ENCODE results near the gene NOVA1. TPM values are rescaled to one million over a fixed set of nuclear protein-coding genes. Genes with fewer than 3 reads are reported as not detected.
A peak's percentile ranks its signal among the peaks of the same experiment; 100 is the strongest.

The NOVA1 gene
- total RNA-seq, 1 experiment from 2014 or later, result not detected

DNA sequence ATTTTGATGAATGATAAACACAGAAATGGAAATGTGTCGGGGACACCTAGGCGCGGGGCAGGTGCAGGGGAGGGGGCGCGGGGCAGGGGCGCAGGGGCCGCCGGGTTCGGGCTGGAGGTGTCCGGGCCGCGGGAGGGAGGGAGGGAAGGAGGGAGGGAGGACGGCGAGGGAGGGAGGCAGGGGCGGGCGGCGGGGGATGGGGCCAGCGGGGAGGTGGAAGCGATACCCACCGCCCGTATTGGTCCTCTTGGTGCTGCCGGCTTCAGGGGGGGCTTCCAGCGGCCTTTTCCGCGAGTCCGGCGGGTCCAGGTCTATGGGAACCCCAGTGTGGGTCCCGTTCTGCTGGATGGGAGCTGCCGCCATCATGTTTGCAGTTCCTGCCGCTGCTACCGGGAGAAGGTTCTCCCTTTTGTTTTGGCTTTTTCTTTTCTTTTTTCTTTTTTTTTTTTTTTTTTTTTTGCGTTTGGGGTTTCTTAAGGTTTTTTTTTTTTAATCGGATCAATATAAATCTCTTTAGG is 703 bp downstream of the NOVA1 start:
- Histone ChIP-seq H3K27me3 (ENCODE audit: low read length) (no peaks in the 10 kb centered on the region), H3K27ac (ENCODE audit: low read length) (no peak overlapping the region), H3K79me2 (ENCODE audit: low read length) (no peaks in the 10 kb centered on the region), H4K20me1 (ENCODE audit: insufficient read depth, low read depth, low read length) (no peaks in the 10 kb centered on the region), H2AFZ (ENCODE audit: low read length) (no peak overlapping the region), H3K4me3 (ENCODE audit: low read length) (no peak overlapping the region), H3K9ac (ENCODE audit: low read length) (no peak overlapping the region), H3K36me3 (ENCODE audit: insufficient read depth, low read length) (no peaks in the 10 kb centered on the region), H3K9me3 (ENCODE audit: low read length) (peaks cover 60% of the 10 kb centered on the region), H3K9me2 (replicated peaks; ENCODE audit: insufficient read depth, low read length) (no peaks in the 10 kb centered on the region), H3K4me2 (ENCODE audit: low read depth, low read length, poor library complexity, severe bottlenecking) (no peak overlapping the region), H3K4me1 (ENCODE audit: low read length) (no peaks in the 10 kb centered on the region)
- DNase-seq, result no peak

DNA sequence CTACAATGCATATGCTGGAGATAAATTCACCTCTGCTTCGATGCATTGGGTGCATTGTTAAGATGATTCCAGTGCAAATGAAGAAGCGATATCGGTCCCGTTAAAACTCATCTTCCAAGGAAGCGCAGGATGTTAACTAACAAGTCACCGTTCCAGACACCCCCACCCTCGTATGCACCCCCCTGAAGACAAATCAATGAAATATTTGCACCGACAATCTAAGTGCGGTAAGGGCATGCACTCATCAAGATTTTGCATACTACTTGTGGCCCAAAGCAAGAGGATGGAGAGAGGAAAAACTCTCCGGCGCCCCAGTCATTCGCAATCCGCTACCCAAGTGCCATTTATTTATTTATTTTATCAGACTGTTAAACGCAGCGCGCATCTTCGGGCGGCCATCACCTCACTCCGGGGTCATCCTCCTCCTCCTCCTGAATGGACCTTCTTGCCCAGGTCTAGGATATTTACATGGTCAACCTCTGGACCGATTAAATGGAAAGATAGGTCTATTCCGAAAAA is 1.2 kb downstream of the NOVA1 start:
- H3K27ac ChIP-seq (ENCODE audit: low read length), result no peak overlapping the region
- no peaks in the 10 kb centered on the region for H3K27me3 ChIP-seq (ENCODE audit: low read length)
- H3K79me2 ChIP-seq (ENCODE audit: low read length), result no peaks in the 10 kb centered on the region
- H3K36me3 ChIP-seq (ENCODE audit: insufficient read depth, low read length), result no peaks in the 10 kb centered on the region
- no peak overlapping the region for H3K4me2 ChIP-seq (ENCODE audit: low read depth, low read length, poor library complexity, severe bottlenecking)
- no peak overlapping the region for H3K4me3 ChIP-seq (ENCODE audit: low read length)
- H3K9ac ChIP-seq (ENCODE audit: low read length), result no peak overlapping the region
- H2AFZ ChIP-seq (ENCODE audit: low read length), result no peak overlapping the region
- peaks cover 62% of the 10 kb centered on the region for H3K9me3 ChIP-seq (ENCODE audit: low read length)
- no peak for DNase-seq
- H3K4me1 ChIP-seq (ENCODE audit: low read length), result no peaks in the 10 kb centered on the region
- H3K9me2 ChIP-seq (replicated peaks; ENCODE audit: insufficient read depth, low read length), result no peaks in the 10 kb centered on the region
- H4K20me1 ChIP-seq (ENCODE audit: insufficient read depth, low read depth, low read length), result no peaks in the 10 kb centered on the region

DNA sequence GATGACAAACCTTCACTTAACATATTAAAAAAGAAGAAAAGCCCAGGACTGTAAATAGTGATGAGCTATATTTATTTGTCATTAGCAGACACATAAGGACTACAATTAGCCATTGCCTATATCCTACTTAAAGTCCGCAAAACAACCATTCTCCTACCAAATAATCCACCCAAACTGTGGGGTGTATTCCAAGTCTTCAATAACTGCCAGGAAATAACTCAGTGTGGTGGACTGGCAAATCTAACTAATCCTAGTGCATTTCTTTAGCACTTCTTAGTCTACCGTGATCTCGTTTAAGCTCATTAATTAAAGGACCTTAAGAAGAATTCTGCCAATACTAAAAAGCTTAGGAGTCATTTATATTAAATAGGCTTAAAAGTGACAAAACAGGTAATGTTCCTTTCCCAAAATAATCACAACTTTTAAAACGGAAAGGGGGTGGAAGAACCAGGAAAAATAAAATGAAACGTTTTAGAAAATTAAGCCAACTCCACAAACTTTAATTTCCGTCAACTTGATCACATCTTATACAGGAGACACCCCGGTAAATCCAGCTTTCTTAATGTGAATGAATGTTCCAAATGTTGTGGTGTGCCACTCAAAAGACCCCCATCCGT is 1.8 kb downstream of the NOVA1 start:
- DNase-seq, result no peak
- H3K4me2 ChIP-seq (ENCODE audit: low read depth, low read length, poor library complexity, severe bottlenecking), result no peak overlapping the region
- no peak overlapping the region for H3K27ac ChIP-seq (ENCODE audit: low read length)
- no peak overlapping the region for H2AFZ ChIP-seq (ENCODE audit: low read length)
- no peak overlapping the region for H3K4me3 ChIP-seq (ENCODE audit: low read length)
- H3K9ac ChIP-seq (ENCODE audit: low read length), result no peak overlapping the region
- no peaks in the 10 kb centered on the region for H3K36me3 ChIP-seq (ENCODE audit: insufficient read depth, low read length)
- no peaks in the 10 kb centered on the region for H3K4me1 ChIP-seq (ENCODE audit: low read length)
- H3K9me2 ChIP-seq (replicated peaks; ENCODE audit: insufficient read depth, low read length), result no peaks in the 10 kb centered on the region
- no peaks in the 10 kb centered on the region for H3K79me2 ChIP-seq (ENCODE audit: low read length)
- H3K27me3 ChIP-seq (ENCODE audit: low read length), result no peaks in the 10 kb centered on the region
- H4K20me1 ChIP-seq (ENCODE audit: insufficient read depth, low read depth, low read length), result no peaks in the 10 kb centered on the region
- H3K9me3 ChIP-seq (ENCODE audit: low read length), result peaks cover 66% of the 10 kb centered on the region

DNA sequence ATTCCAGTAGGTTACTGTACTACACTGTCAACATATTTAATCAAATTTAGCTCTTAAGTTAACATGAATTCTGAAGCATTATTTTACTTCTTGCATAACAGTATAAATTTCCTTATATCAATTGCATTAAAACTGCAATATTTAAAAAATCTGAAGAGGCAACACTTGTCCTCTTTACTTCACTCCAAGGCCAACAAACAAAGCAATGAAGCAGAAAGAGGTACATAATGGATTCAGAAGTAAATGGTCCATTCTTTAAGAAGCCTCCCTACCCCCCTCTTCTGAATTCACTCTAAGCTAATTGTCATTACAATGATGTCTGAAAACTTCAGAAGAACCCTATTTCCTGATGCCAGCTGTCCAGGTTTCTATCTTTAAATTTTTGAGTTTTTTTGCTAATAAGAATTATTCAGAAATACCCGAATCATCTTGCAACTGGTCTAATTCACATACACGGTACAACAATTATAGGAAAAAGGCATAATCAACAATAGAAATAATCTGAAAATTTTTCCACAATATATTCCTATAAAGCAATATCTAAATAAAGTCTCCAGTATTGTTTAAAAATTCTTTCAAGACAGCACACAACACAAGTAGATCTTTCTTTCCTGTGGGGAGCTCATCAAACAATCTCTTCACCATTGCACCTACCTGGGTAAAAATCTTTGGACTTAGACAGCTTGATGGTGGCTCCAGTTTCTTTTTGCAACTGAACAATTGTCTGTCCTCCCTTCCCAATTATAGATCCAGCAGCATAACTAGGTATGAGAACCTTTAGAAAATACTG is 2.9 kb downstream of the NOVA1 start:
- H3K9ac ChIP-seq (ENCODE audit: low read length), result no peak overlapping the region
- no peaks in the 10 kb centered on the region for H3K4me1 ChIP-seq (ENCODE audit: low read length)
- DNase-seq, result no peak

DNA sequence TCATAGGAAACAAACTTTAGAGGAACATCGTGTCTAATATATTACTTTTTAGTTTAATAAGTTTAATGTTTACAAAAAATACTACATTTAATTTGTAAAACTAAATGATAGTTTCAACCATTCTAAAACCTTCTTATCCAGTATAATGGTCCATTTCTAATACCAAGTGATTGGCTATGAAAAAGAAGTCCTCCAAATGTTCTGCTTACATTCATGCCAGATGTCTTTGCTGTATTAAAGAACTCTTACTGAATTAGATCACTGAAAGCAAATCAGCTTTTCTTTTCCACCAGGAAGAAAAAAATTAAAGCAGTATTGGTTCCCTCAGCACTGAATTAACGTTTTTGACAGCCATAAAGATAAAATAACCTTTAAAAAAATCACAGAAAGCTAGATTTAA is 3.7 kb downstream of the NOVA1 start:
- no peaks in the 10 kb centered on the region for H3K4me1 ChIP-seq (ENCODE audit: low read length)
- H3K4me3 ChIP-seq (ENCODE audit: low read length), result no peak overlapping the region
- no peak overlapping the region for H2AFZ ChIP-seq (ENCODE audit: low read length)
- H3K4me2 ChIP-seq (ENCODE audit: low read depth, low read length, poor library complexity, severe bottlenecking), result no peak overlapping the region
- peaks cover 66% of the 10 kb centered on the region for H3K9me3 ChIP-seq (ENCODE audit: low read length)
- H3K36me3 ChIP-seq (ENCODE audit: insufficient read depth, low read length), result no peaks in the 10 kb centered on the region
- H3K27ac ChIP-seq (ENCODE audit: low read length), result no peak overlapping the region
- no peaks in the 10 kb centered on the region for H4K20me1 ChIP-seq (ENCODE audit: insufficient read depth, low read depth, low read length)
- DNase-seq, result no peak
- H3K79me2 ChIP-seq (ENCODE audit: low read length), result no peaks in the 10 kb centered on the region
- H3K9ac ChIP-seq (ENCODE audit: low read length), result no peak overlapping the region
- no peaks in the 10 kb centered on the region for H3K27me3 ChIP-seq (ENCODE audit: low read length)
- H3K9me2 ChIP-seq (replicated peaks; ENCODE audit: insufficient read depth, low read length), result no peaks in the 10 kb centered on the region

More for the DNA sequence above, 2.9 kb downstream of the NOVA1 start:
- Histone ChIP-seq H3K27ac (ENCODE audit: low read length) (no peak overlapping the region), H3K36me3 (ENCODE audit: insufficient read depth, low read length) (no peaks in the 10 kb centered on the region), H3K9me2 (replicated peaks; ENCODE audit: insufficient read depth, low read length) (no peaks in the 10 kb centered on the region), H3K79me2 (ENCODE audit: low read length) (no peaks in the 10 kb centered on the region), H3K4me2 (ENCODE audit: low read depth, low read length, poor library complexity, severe bottlenecking) (no peak overlapping the region), H3K9me3 (ENCODE audit: low read length) (peaks cover 65% of the 10 kb centered on the region), H3K4me3 (ENCODE audit: low read length) (no peak overlapping the region), H3K27me3 (ENCODE audit: low read length) (no peaks in the 10 kb centered on the region), H4K20me1 (ENCODE audit: insufficient read depth, low read depth, low read length) (no peaks in the 10 kb centered on the region), H2AFZ (ENCODE audit: low read length) (no peak overlapping the region)

DNA sequence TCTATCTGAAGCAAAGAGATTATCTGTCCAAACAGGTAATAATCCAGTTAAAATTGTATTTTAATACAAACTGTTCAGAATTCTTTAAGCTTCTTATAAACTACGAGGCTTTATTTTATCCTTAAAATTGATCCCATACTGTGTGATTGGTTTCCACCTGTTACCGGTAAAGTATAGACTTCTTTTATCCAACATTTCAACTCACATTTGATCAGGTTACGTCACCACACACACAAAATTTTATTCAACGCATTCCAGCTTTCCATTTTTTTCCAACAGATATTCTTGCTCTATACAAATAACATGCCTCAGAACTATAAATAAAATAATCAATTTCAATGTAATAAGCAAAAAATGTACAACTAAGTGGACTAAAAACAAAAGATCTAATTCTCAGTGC is 4.5 kb downstream of the NOVA1 start:
- no peaks in the 10 kb centered on the region for H3K9me2 ChIP-seq (replicated peaks; ENCODE audit: insufficient read depth, low read length)
- no peak overlapping the region for H3K4me3 ChIP-seq (ENCODE audit: low read length)
- H3K27ac ChIP-seq (ENCODE audit: low read length), result no peak overlapping the region
- H3K79me2 ChIP-seq (ENCODE audit: low read length), result no peaks in the 10 kb centered on the region
- no peak overlapping the region for H3K4me2 ChIP-seq (ENCODE audit: low read depth, low read length, poor library complexity, severe bottlenecking)
- H3K9ac ChIP-seq (ENCODE audit: low read length), result no peak overlapping the region
- H3K27me3 ChIP-seq (ENCODE audit: low read length), result no peaks in the 10 kb centered on the region
- H3K36me3 ChIP-seq (ENCODE audit: insufficient read depth, low read length), result no peaks in the 10 kb centered on the region
- DNase-seq, result no peak
- peaks cover 63% of the 10 kb centered on the region for H3K9me3 ChIP-seq (ENCODE audit: low read length)
- no peaks in the 10 kb centered on the region for H3K4me1 ChIP-seq (ENCODE audit: low read length)
- no peaks in the 10 kb centered on the region for H4K20me1 ChIP-seq (ENCODE audit: insufficient read depth, low read depth, low read length)
- H2AFZ ChIP-seq (ENCODE audit: low read length), result no peak overlapping the region

DNA sequence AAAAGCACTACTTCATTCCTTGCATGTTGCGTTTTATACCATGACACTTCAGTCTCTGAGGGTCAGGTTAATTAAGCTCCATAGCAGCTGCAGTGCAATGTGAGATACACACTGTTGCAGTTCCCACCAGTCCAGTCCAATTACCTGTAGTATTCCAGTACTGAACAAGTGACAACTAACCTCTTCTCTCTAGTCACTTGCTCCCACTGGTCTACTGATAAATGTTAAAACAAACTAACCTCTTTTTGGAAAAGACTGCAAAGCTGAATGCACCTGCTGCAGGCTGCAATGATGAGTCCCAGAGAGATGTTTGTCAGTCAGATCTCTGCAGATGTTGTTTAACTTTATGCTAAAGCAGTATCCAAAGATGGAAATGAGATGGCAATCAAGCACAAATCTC is 7.9 kb downstream of the NOVA1 start:
- Histone ChIP-seq H3K9me2 (replicated peaks; ENCODE audit: insufficient read depth, low read length) (no peaks in the 10 kb centered on the region), H3K9me3 (ENCODE audit: low read length) (peaks cover 71% of the 10 kb centered on the region), H3K36me3 (ENCODE audit: insufficient read depth, low read length) (no peaks in the 10 kb centered on the region), H3K4me3 (ENCODE audit: low read length) (no peak overlapping the region), H3K27me3 (ENCODE audit: low read length) (no peaks in the 10 kb centered on the region), H3K4me1 (ENCODE audit: low read length) (no peaks in the 10 kb centered on the region), H2AFZ (ENCODE audit: low read length) (no peak overlapping the region), H3K4me2 (ENCODE audit: low read depth, low read length, poor library complexity, severe bottlenecking) (no peak overlapping the region), H3K27ac (ENCODE audit: low read length) (no peak overlapping the region), H3K79me2 (ENCODE audit: low read length) (no peaks in the 10 kb centered on the region), H3K9ac (ENCODE audit: low read length) (no peak overlapping the region), H4K20me1 (ENCODE audit: insufficient read depth, low read depth, low read length) (no peaks in the 10 kb centered on the region)
- DNase-seq, result no peak

DNA sequence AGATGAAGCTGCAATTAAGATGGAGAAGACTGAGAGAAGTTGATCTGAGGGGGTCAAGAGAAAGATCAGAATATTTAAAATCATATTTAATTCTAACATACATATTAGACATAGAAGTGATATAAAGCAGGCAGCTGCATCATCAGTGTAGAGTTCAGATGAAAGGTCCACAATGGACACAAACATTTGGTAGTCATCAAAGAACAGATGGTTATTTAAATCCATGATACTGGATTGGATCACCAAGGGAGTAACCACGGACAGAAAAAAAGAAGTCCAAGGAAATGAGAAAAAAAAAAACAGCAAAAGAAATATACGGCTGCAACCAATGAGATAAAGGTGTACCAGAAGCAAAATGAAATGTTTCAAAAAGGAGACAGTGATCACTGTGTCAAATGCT is 20.1 kb downstream of the NOVA1 start:
- peaks cover 43% of the 10 kb centered on the region for H3K9me3 ChIP-seq (ENCODE audit: low read length)
- H3K27me3 ChIP-seq (ENCODE audit: low read length), result no peaks in the 10 kb centered on the region
- H2AFZ ChIP-seq (ENCODE audit: low read length), result no peak overlapping the region
- no peaks in the 10 kb centered on the region for H3K79me2 ChIP-seq (ENCODE audit: low read length)
- no peak overlapping the region for H3K4me2 ChIP-seq (ENCODE audit: low read depth, low read length, poor library complexity, severe bottlenecking)
- H3K4me3 ChIP-seq (ENCODE audit: low read length), result peak overlapping the region; percentile 11; the same call in 1 of the 2 replicates
- H3K4me1 ChIP-seq (ENCODE audit: low read length), result no peaks in the 10 kb centered on the region
- no peaks in the 10 kb centered on the region for H3K9me2 ChIP-seq (replicated peaks; ENCODE audit: insufficient read depth, low read length)
- H3K9ac ChIP-seq (ENCODE audit: low read length), result no peak overlapping the region
- H3K36me3 ChIP-seq (ENCODE audit: insufficient read depth, low read length), result no peaks in the 10 kb centered on the region
- no peak for DNase-seq
- H4K20me1 ChIP-seq (ENCODE audit: insufficient read depth, low read depth, low read length), result no peaks in the 10 kb centered on the region
- no peak overlapping the region for H3K27ac ChIP-seq (ENCODE audit: low read length)

Data from Karpas-422 (cell line).